Stimulated activated CD4-positive, alpha-beta T cell treated with anti-CD3 and anti-CD28 coated beads, Interleukin-4, amount 100 ng/mL, for 48 hours (primary cell): Measurements from ENCODE around the gene CCDC33.

Experiments
- DNase-seq, 2 donors: peaks; one replicate each; pipeline ENCODE4 v3.0.0-alpha.2; 2020; ENCODE audit warnings: low read depth in 2 of 2

The CCDC33 gene

GRCh38 chr15:74235962-74236361 is at the start of gene CCDC33:
Gene CCDC33 (plus strand): TSS chr15:74236326. CDS start chr15:74236720, 394 bp downstream.
- no peak for DNase-seq

- DNase-seq: no peak
Observed at GRCh38 chr15:74188216-74188615, 47.9 kb upstream of the CCDC33 start.

- DNase-seq: no peak
Observed at GRCh38 chr15:74191798-74192197, 44.3 kb upstream of the CCDC33 start.

- DNase-seq: no peak
Observed at GRCh38 chr15:74192751-74193150, 43.4 kb upstream of the CCDC33 start.

GRCh38 chr15:74193299-74193718 is 42.8 kb upstream of the CCDC33 start:
- DNase-seq: no peak

GRCh38 chr15:74193905-74194304 is 42.2 kb upstream of the CCDC33 start:
- DNase-seq: no peak

GRCh38 chr15:74194572-74195559 is 41.3 kb upstream of the CCDC33 start:
- no peak for DNase-seq

GRCh38 chr15:74196175-74196574 is 40.0 kb upstream of the CCDC33 start:
- no peak for DNase-seq

GRCh38 chr15:74197176-74197965 is 38.8 kb upstream of the CCDC33 start:
- DNase-seq: no peak

- no peak for DNase-seq
Observed at GRCh38 chr15:74199297-74199652, 36.9 kb upstream of the CCDC33 start.

- DNase-seq: no peak
Observed at GRCh38 chr15:74200412-74200815, 35.7 kb upstream of the CCDC33 start.

GRCh38 chr15:74200871-74201419 is 35.2 kb upstream of the CCDC33 start:
- no peak for DNase-seq

- DNase-seq: no peak
Observed at GRCh38 chr15:74201710-74202420, 34.3 kb upstream of the CCDC33 start.

- no peak for DNase-seq
Observed at GRCh38 chr15:74202452-74203401, 33.4 kb upstream of the CCDC33 start, which contains the start of gene STRA6. Gene STRA6 (minus strand): TSS chr15:74202787. CDS start chr15:74202267, 520 bp downstream.

GRCh38 chr15:74203914-74204431 is 32.2 kb upstream of the CCDC33 start:
- no peak for DNase-seq

- no peak for DNase-seq
Observed at GRCh38 chr15:74205582-74205947, 30.6 kb upstream of the CCDC33 start.

GRCh38 chr15:74206801-74207281 is 29.3 kb upstream of the CCDC33 start:
- DNase-seq: no peak

GRCh38 chr15:74207652-74208440 is 28.3 kb upstream of the CCDC33 start:
- no peak for DNase-seq

GRCh38 chr15:74208496-74208895 is 27.6 kb upstream of the CCDC33 start:
- no peak for DNase-seq
